HepG2 (cell line): ENCODE results near the gene EYA2. TPM values are rescaled to one million over a fixed set of nuclear protein-coding genes. Genes with fewer than 3 reads are reported as not detected.

Source experiments
- GPBP1L1 ChIP-seq: sonication (generic); formaldehyde crosslinking; IDR thresholded peaks from 2 replicates; pipeline ENCODE4 v1.5.0; 2020; ENCODE audit warnings: mild to moderate bottlenecking, missing genetic modification reagents
- HDAC6 ChIP-seq: fragments of 200-600 bp; sonication (generic); IDR thresholded peaks from 2 replicates; pipeline ENCODE4 v1.7.0; 2017; ENCODE audit warnings: mild to moderate bottlenecking, antibody characterized with exemption, low read length, low read depth
- HMG20A ChIP-seq: IDR thresholded peaks from 2 replicates; pipeline ENCODE4 v1.6.1; 2016; ENCODE audit warnings: borderline replicate concordance
- ISX ChIP-seq: sonication (generic); formaldehyde crosslinking; conservative IDR thresholded peaks from 2 replicates; pipeline ENCODE4 v1.5.0; 2020; ENCODE audit warnings: missing genetic modification reagents
- KDM4B ChIP-seq: sonication (generic); formaldehyde crosslinking; IDR thresholded peaks from 2 replicates; pipeline ENCODE4 v1.4.0; 2020; ENCODE audit warnings: missing genetic modification reagents
- MAX ChIP-seq: IDR thresholded peaks from 2 replicates; pipeline ENCODE4 v1.6.1; 2012; ENCODE audit warnings: inconsistent platforms
- NFE2 ChIP-seq: sonication (generic); formaldehyde crosslinking; IDR thresholded peaks from 2 replicates; pipeline ENCODE4 v1.4.0; 2020; ENCODE audit warnings: missing genetic modification reagents
- NFKB2 ChIP-seq: sonication (generic); formaldehyde crosslinking; IDR thresholded peaks from 2 replicates; pipeline ENCODE4 v1.4.0; 2020; ENCODE audit warnings: missing genetic modification reagents, borderline replicate concordance
- NFYC ChIP-seq: IDR thresholded peaks from 2 replicates; pipeline ENCODE4 v1.6.1; 2016; ENCODE audit warnings: missing genetic modification reagents, missing compliant biosample characterization
- NKX3-1 ChIP-seq: sonication (generic); formaldehyde crosslinking; IDR thresholded peaks from 2 replicates; pipeline ENCODE4 v1.5.0; 2020; ENCODE audit warnings: missing genetic modification reagents
- PITX1 ChIP-seq: sonication (generic); formaldehyde crosslinking; IDR thresholded peaks from 2 replicates; pipeline ENCODE4 v1.5.1; 2020; ENCODE audit warnings: mild to moderate bottlenecking, missing genetic modification reagents
- PPARG ChIP-seq: conservative IDR thresholded peaks from 2 replicates; pipeline ENCODE4 v1.6.1; 2016; ENCODE audit warnings: missing biosample characterization, missing genetic modification reagents
- RBFOX2 ChIP-seq: fragments of 200-400 bp; formaldehyde crosslinking; IDR thresholded peaks from 2 replicates; pipeline ENCODE4 v1.6.1; 2017; ENCODE audit warnings: low read depth, mild to moderate bottlenecking, low read length
- RCOR2 ChIP-seq: IDR thresholded peaks from 2 replicates; pipeline ENCODE4 v1.6.1; 2016; ENCODE audit warnings: missing biosample characterization, missing genetic modification reagents
- RFX5 ChIP-seq: IDR thresholded peaks from 2 replicates; pipeline ENCODE4 v1.6.1; 2011; ENCODE audit warnings: low read depth, low read length, improper control_type of control experiment
- SATB2 ChIP-seq: sonication (generic); formaldehyde crosslinking; IDR thresholded peaks from 2 replicates; pipeline ENCODE4 v1.5.0; 2020; ENCODE audit warnings: missing genetic modification reagents
- SIX4 ChIP-seq: sonication (generic); formaldehyde crosslinking; IDR thresholded peaks from 2 replicates; pipeline ENCODE4 v1.4.0; 2020; ENCODE audit warnings: missing genetic modification reagents
- SMC3 ChIP-seq: IDR thresholded peaks from 2 replicates; pipeline ENCODE4 v1.6.1; 2011; ENCODE audit warnings: low read length, improper control_type of control experiment
- SNAPC4 ChIP-seq: sonication (generic); formaldehyde crosslinking; IDR thresholded peaks from 2 replicates; pipeline ENCODE4 v1.4.0; 2020; ENCODE audit warnings: mild to moderate bottlenecking, missing genetic modification reagents
- STAT5B ChIP-seq: sonication (generic); formaldehyde crosslinking; IDR thresholded peaks from 2 replicates; pipeline ENCODE4 v1.4.0; 2020; ENCODE audit warnings: missing genetic modification reagents
- THAP11 ChIP-seq: IDR thresholded peaks from 2 replicates; pipeline ENCODE4 v1.6.1; 2016; ENCODE audit warnings: missing biosample characterization, missing genetic modification reagents
- ZC3H4 ChIP-seq: sonication (generic); formaldehyde crosslinking; IDR thresholded peaks from 2 replicates; pipeline ENCODE4 v1.4.0; 2020; ENCODE audit warnings: missing genetic modification reagents, borderline replicate concordance
- ZMAT5 ChIP-seq: sonication (generic); formaldehyde crosslinking; IDR thresholded peaks from 2 replicates; pipeline ENCODE4 v1.5.0; 2020; ENCODE audit warnings: mild to moderate bottlenecking, low read depth, missing genetic modification reagents, borderline replicate concordance
- ZNF205 ChIP-seq: IDR thresholded peaks from 2 replicates; pipeline ENCODE4 v1.6.1; 2018; ENCODE audit warnings: missing biosample characterization, missing genetic modification reagents
- ZNF251 ChIP-seq: sonication (generic); formaldehyde crosslinking; IDR thresholded peaks from 2 replicates; pipeline ENCODE4 v1.9.0; 2021; ENCODE audit warnings: mild to moderate bottlenecking, missing genetic modification reagents
- ZNF460 ChIP-seq: sonication (generic); formaldehyde crosslinking; IDR thresholded peaks from 2 replicates; pipeline ENCODE4 v1.5.1; 2020; ENCODE audit warnings: missing genetic modification reagents, mild to moderate bottlenecking, borderline replicate concordance
- ZNF549 ChIP-seq: sonication (generic); formaldehyde crosslinking; IDR thresholded peaks from 2 replicates; pipeline ENCODE4 v1.5.0; 2020; ENCODE audit warnings: missing genetic modification reagents
- ZNF777 ChIP-seq: sonication (generic); formaldehyde crosslinking; IDR thresholded peaks from 2 replicates; pipeline ENCODE4 v1.4.0; 2020; ENCODE audit warnings: missing genetic modification reagents
- ZSCAN25 ChIP-seq: sonication (generic); formaldehyde crosslinking; IDR thresholded peaks from 2 replicates; pipeline ENCODE4 v1.8.0; 2022; ENCODE audit warnings: mild to moderate bottlenecking, missing genetic modification reagents
- polyA plus RNA-seq, 8 experiments: library from polyadenylated mRNA; depleted of rRNA in 3 of 8; stranded (reverse) in 7 of 8; unstranded in 1 of 8; fragments of >200 nt; fragmentation: Illumina TruSeq in 4 of 8; extraction: Trizol in 4 of 8; gene quantifications; 2 replicates each; pipeline versions ENCODE4 v1.2.1 to v1.2.3, GENCODE V29; 2011 to 2016; ENCODE audit warnings: low read depth in 4 of 8, missing spikeins in 1 of 8, mixed read lengths in 1 of 8; ENCODE audit not compliant: insufficient read depth in 1 of 8
- total RNA-seq, 5 experiments: library from RNA; depleted of rRNA; stranded (reverse); fragments of >200 nt; fragmentation: Illumina TruSeq; extraction: Trizol; gene quantifications; 2 replicates each; pipeline ENCODE4 v1.2.3, GENCODE V29; 2016; ENCODE audit warnings: low read depth in 1 of 5

EYA2 gene
- total and polyA plus RNA-seq, 2 of the 13 experiments (the other 11 are each of a cell fraction or from before 2014, with no cell fraction given) = not detected

- TF ChIP-seq SNAPC4 (no peak), HDAC6 (no peak), STAT5B (CRISPR knock-in tag) (no peak), RFX5 (no peak), ISX (CRISPR knock-in tag) (no peak), NFKB2 (CRISPR knock-in tag) (peak; percentile 62; the same call in 1 of the 2 replicates), ZMAT5 (CRISPR knock-in tag) (no peak), ZNF251 (CRISPR knock-in tag) (no peak), GPBP1L1 (no peak), HMG20A (CRISPR knock-in tag) (peak; percentile 33; the same call in 1 of the 2 replicates), MAX (peak; percentile 67), ZNF777 (CRISPR knock-in tag) (no peak), PPARG (no peak), THAP11 (no peak), ZSCAN25 (CRISPR knock-in tag) (no peak), ZNF460 (no peak), SATB2 (CRISPR knock-in tag) (no peak), ZC3H4 (CRISPR knock-in tag) (no peak), ZNF205 (CRISPR knock-in tag) (no peak), RBFOX2 (no peak), NKX3-1 (CRISPR knock-in tag) (0 out of 2 replicates have a peak, but pooled peaks have one; percentile 31), NFE2 (CRISPR knock-in tag) (no peak), RCOR2 (no peak), SIX4 (CRISPR knock-in tag) (no peak), SMC3 (no peak), PITX1 (CRISPR knock-in tag) (peak; percentile 85), ZNF549 (CRISPR knock-in tag) (peak; percentile 94), KDM4B (CRISPR knock-in tag) (no peak), NFYC (no peak)
These were observed 270.8 kb downstream of the EYA2 start (continued) for GRCh38 chr20:47165376-47165865.
